HG03439 (cell line): ENCODE measurements around the gene SIK3.
"Not testable (repeated sequence)": the region's sequence is repeated elsewhere in the genome, so short reads cannot be mapped to it uniquely, and the experiment has no call there.

Experiments
- ATAC-seq: cut with Tn5 transposase; IDR thresholded peaks from one replicate; pipeline ENCODE4 v1.9.1; 2021; ENCODE audit warnings: mild to moderate bottlenecking, moderate library complexity; ENCODE audit not compliant: unreplicated experiment

SIK3 gene

DNA sequence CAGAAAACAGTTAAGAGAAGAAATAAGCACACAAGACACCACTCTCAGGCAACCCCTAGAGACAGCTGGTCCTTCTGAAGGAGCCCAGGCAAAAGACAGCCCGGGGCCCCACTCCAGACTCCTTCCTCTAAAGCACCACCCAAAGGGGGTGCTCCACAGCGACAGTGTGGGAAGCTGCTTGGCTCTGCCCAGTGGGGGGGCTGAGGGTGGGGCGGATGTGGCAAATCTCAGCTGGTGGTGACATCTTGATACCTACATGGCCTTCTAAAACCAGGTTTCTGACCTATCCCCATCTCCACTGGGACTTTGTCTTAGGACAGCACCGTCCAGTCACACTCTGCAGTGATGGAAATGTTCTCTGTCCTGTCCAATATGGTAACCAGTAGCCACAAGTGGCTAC is 250.6 kb downstream of the SIK3 start:
- ATAC-seq: no peak

GRCh38 chr11:116844722-116845121 is 253.5 kb downstream of the SIK3 start:
- ATAC-seq: no peak

GRCh38 chr11:116843661-116844060 is 254.6 kb downstream of the SIK3 start:
- no peak for ATAC-seq

- no peak for ATAC-seq
Measured at GRCh38 chr11:116842909-116843308, 255.3 kb downstream of the SIK3 start.

GRCh38 chr11:116842117-116842516 is 256.1 kb downstream of the SIK3 start:
- no peak for ATAC-seq

DNA sequence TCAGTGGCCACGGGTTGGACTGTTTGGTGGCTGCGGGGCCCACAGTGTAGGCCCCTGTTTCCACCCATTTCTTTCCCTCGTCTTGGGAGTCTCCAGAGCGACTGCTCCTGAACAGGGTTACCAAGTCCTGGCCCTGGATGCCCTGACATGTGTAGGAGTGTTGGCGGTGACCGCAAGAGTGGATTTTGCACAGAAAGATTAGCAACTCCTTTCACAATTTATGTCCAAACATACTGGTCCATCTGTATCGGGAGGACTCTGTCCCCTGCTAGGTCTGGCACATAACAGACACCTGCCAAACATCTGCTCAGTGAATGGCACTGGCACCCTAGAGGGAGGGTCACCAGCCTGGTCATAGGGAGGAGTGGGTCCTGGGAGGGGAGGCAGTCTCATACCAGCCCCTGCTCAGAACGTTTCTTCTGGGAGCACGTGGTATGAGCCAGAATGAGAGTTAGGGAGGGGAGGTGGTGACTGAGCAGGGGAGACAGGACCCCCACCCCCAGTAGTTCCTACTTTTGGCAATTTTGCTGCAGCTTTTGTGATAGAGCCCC is 257.4 kb downstream of the SIK3 start:
- ATAC-seq: no peak

GRCh38 chr11:116840224-116840745 is 257.9 kb downstream of the SIK3 start:
- ATAC-seq: no peak

- ATAC-seq: no peak
Measured at GRCh38 chr11:116838321-116839084, 259.7 kb downstream of the SIK3 start.

GRCh38 chr11:116837231-116838091 is 260.8 kb downstream of the SIK3 start, which contains the start of gene APOA1:
Gene APOA1, minus strand, starts transcription at chr11:116837622. Its CDS starts 235 bp downstream, at chr11:116837387.
- no peak for ATAC-seq

DNA sequence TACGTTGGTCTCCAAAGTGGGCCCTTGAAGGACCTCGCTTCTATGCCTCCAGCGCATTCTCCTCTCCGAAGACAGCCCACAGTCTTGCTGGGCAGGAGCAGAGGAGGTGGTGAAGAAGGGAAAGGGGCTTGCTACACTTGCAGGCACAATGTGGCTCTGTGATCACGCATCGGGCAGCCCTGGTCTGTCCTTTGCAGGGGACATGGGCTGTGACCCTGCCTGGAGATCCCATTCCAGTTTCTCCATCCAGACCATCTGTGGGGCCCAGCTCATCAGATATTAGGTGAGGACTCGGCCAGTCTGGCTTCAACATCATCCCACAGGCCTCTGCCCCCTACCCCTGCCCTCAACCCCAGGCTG is 261.6 kb downstream of the SIK3 start:
- no peak for ATAC-seq

DNA sequence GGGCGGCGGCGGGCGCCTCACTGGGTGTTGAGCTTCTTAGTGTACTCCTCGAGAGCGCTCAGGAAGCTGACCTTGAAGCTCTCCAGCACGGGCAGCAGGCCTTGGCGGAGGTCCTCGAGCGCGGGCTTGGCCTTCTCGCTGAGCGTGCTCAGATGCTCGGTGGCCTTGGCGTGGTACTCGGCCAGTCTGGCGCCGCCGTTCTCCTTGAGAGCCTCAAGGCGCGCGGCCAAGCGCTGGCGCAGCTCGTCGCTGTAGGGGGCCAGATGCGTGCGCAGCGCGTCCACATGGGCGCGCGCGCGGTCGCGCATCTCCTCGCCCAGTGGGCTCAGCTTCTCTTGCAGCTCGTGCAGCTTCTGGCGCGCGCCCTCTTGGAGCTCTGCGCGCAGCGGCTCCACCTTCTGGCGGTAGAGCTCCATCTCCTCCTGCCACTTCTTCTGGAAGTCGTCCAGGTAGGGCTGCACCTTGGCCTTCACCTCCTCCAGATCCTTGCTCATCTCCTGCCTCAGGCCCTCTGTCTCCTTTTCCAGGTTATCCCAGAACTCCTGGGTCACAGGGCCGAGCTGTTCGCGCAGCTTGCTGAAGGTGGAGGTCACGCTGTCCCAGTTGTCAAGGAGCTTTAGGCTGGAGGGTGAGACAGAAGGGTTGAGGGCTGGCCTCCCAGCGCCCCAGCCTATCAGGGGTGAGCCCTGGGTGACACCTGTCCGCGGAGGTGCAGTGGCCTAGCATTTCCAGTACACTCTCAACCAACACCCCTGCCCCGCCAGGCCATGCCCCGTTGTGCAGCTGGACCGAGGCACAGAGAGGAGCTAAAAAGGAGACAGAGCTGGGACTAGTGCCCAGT is 262.2 kb downstream of the SIK3 start:
- peak; percentile 78 for ATAC-seq

GRCh38 chr11:116835042-116835772 is 263.0 kb downstream of the SIK3 start:
- no peak for ATAC-seq

GRCh38 chr11:116834535-116835041 is 263.6 kb downstream of the SIK3 start:
- ATAC-seq: not testable (repeated sequence)

GRCh38 chr11:116833816-116834534 is 264.3 kb downstream of the SIK3 start:
- ATAC-seq: no peak

DNA sequence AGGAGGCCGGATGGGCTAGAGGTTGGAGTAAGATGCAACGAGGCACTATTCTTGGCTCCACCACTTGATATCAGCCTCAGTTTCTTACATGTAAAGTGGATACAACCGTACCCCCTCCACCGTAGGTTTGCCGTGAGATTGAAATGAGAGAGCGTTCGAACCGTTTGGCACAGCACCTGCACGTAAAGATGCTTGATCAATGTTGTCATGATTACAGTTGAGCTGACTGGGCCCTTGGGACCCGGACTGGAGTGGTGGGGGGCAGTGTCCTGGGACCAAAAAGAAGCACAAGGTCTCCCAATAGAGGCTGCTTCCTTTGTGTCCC is 264.8 kb downstream of the SIK3 start:
- no peak for ATAC-seq

- no peak for ATAC-seq
Measured at GRCh38 chr11:116832350-116833290, 265.6 kb downstream of the SIK3 start.

DNA sequence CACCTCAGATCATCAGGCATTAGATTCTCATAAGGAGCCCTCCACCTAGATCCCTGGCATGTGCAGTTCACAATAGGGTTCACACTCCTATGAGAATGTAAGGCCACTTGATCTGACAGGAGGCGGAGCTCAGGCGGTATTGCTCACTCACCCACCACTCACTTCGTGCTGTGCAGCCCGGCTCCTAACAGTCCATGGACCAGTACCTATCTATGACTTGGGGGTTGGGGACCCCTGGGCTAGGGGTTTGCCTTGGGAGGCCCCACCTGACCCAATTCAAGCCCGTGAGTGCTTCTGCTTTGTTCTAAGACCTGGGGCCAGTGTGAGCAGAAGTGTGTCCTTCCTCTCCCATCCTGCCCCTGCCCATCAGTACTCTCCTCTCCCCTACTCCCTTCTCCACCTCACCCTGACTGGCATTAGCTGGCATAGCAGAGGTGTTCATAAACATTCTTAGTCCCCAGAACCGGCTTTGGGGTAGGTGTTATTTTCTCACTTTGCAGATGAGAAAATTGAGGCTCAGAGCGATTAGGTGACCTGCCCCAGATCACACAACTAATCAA is 266.4 kb downstream of the SIK3 start:
- no peak for ATAC-seq
